ENCODE results near the gene EFCAB8.

Gene EFCAB8

GRCh38 chr20:32870985-32871384 lies 12.3 kb downstream of the EFCAB8 start:
- Histone ChIP-seq H2AFZ (ENCODE audit: low read length) (no peak overlapping the region), H3K4me3 (ENCODE audit: low read depth, low read length, poor library complexity, severe bottlenecking) (no peak overlapping the region), H3K4me2 (ENCODE audit: low read length) (no peak overlapping the region), H3K79me2 (ENCODE audit: insufficient read depth, low read length) (no peaks in the 10 kb centered on the region), H3K9me2 (ENCODE audit: low read depth, low read length) (no peaks in the 10 kb centered on the region), H3K4me1 (ENCODE audit: insufficient read depth, low read length, severe bottlenecking) (no peaks in the 10 kb centered on the region), H3K9ac (ENCODE audit: low read length) (no peak overlapping the region), H3K9me3 (ENCODE audit: low read length) (no peaks in the 10 kb centered on the region), H3K27ac (ENCODE audit: low read depth, low read length, poor library complexity, severe bottlenecking) (no peak overlapping the region), H3F3A (ENCODE audit: insufficient read depth, low read length) (no peaks in the 10 kb centered on the region), H3K27me3 (ENCODE audit: insufficient read depth, low read length) (0 out of 2 replicates have a peak, but pooled peaks cover 3% of the 10 kb centered on the region), H3K36me3 (ENCODE audit: insufficient read depth, low read length) (no peaks in the 10 kb centered on the region), H4K20me1 (ENCODE audit: insufficient read depth, low read length) (no peaks in the 10 kb centered on the region)
- TF ChIP-seq CTCF (IDR thresholded peaks at IDR 0.05; ENCODE audit: low read length) (no peak), EZH2 (IDR thresholded peaks at IDR 0.05; ENCODE audit: borderline replicate concordance, low read length) (no peak)

GRCh38 chr20:32871627-32872160 lies 13.0 kb downstream of the EFCAB8 start:
- no peak for TF ChIP-seq EZH2 (IDR thresholded peaks at IDR 0.05; ENCODE audit: borderline replicate concordance, low read length)
- no peak for TF ChIP-seq CTCF (IDR thresholded peaks at IDR 0.05; ENCODE audit: low read length)
- no peak overlapping the region for H2AFZ ChIP-seq (ENCODE audit: low read length)

GRCh38 chr20:32872266-32872665 lies 13.5 kb downstream of the EFCAB8 start:
- H3K9ac ChIP-seq (ENCODE audit: low read length), result no peak overlapping the region
- no peak overlapping the region for H3K27ac ChIP-seq (ENCODE audit: low read depth, low read length, poor library complexity, severe bottlenecking)
- H2AFZ ChIP-seq (ENCODE audit: low read length), result no peak overlapping the region
- TF ChIP-seq EZH2 (IDR thresholded peaks at IDR 0.05; ENCODE audit: borderline replicate concordance, low read length) (no peak), CTCF (IDR thresholded peaks at IDR 0.05; ENCODE audit: low read length) (no peak)
- 0 out of 2 replicates have a peak, but pooled peaks cover 6% of the 10 kb centered on the region for H3K27me3 ChIP-seq (ENCODE audit: insufficient read depth, low read length)
- no peaks in the 10 kb centered on the region for H3F3A ChIP-seq (ENCODE audit: insufficient read depth, low read length)
- no peaks in the 10 kb centered on the region for H3K9me3 ChIP-seq (ENCODE audit: low read length)
- H3K36me3 ChIP-seq (ENCODE audit: insufficient read depth, low read length), result no peaks in the 10 kb centered on the region
- no peaks in the 10 kb centered on the region for H4K20me1 ChIP-seq (ENCODE audit: insufficient read depth, low read length)
- H3K4me2 ChIP-seq (ENCODE audit: low read length), result no peak overlapping the region
- no peaks in the 10 kb centered on the region for H3K79me2 ChIP-seq (ENCODE audit: insufficient read depth, low read length)
- H3K4me3 ChIP-seq (ENCODE audit: low read depth, low read length, poor library complexity, severe bottlenecking), result no peak overlapping the region
- H3K9me2 ChIP-seq (ENCODE audit: low read depth, low read length), result no peaks in the 10 kb centered on the region
- no peaks in the 10 kb centered on the region for H3K4me1 ChIP-seq (ENCODE audit: insufficient read depth, low read length, severe bottlenecking)

More at GRCh38 chr20:32871627-32872160, 13.0 kb downstream of the EFCAB8 start:
- Histone ChIP-seq H3K4me3 (ENCODE audit: low read depth, low read length, poor library complexity, severe bottlenecking) (no peak overlapping the region), H3K36me3 (ENCODE audit: insufficient read depth, low read length) (no peaks in the 10 kb centered on the region), H3K9ac (ENCODE audit: low read length) (no peak overlapping the region), H3K9me3 (ENCODE audit: low read length) (no peaks in the 10 kb centered on the region), H3K27ac (ENCODE audit: low read depth, low read length, poor library complexity, severe bottlenecking) (no peak overlapping the region), H4K20me1 (ENCODE audit: insufficient read depth, low read length) (no peaks in the 10 kb centered on the region), H3K79me2 (ENCODE audit: insufficient read depth, low read length) (no peaks in the 10 kb centered on the region), H3K4me2 (ENCODE audit: low read length) (no peak overlapping the region), H3F3A (ENCODE audit: insufficient read depth, low read length) (no peaks in the 10 kb centered on the region), H3K27me3 (ENCODE audit: insufficient read depth, low read length) (0 out of 2 replicates have a peak, but pooled peaks cover 6% of the 10 kb centered on the region), H3K4me1 (ENCODE audit: insufficient read depth, low read length, severe bottlenecking) (no peaks in the 10 kb centered on the region), H3K9me2 (ENCODE audit: low read depth, low read length) (no peaks in the 10 kb centered on the region)
